GM23248 (cell line): ENCODE results near the gene ANKS6. TPM values are rescaled to one million over a fixed set of nuclear protein-coding genes. Genes with fewer than 3 reads are reported as not detected.
A peak's percentile ranks its signal among the peaks of the same experiment; 100 is the strongest.

Experiments
- DNase-seq: peaks from one replicate; pipeline ENCODE4 v3.0.0-alpha.2; 2015
- H2AFZ ChIP-seq: fragments of 200-600 bp; sonication (generic); 2 replicates; pipeline ENCODE4 v1.6.1; 2016; ENCODE audit warnings: antibody characterized with exemption
- H3F3A ChIP-seq: fragments of 200-600 bp; sonication (generic); 2 replicates; pipeline ENCODE4 v1.6.1; 2016; ENCODE audit warnings: mild to moderate bottlenecking, antibody characterized with exemption, mixed run types; ENCODE audit not compliant: insufficient read depth
- H3K27ac ChIP-seq: fragments of 200-600 bp; sonication (generic); 2 replicates; pipeline ENCODE4 v1.5.1; 2016; ENCODE audit warnings: mild to moderate bottlenecking
- H3K27me3 ChIP-seq: fragments of 200-600 bp; sonication (generic); replicated peaks from 2 replicates; pipeline ENCODE4 v1.6.1; 2016; ENCODE audit warnings: mild to moderate bottlenecking; ENCODE audit not compliant: insufficient read depth
- H3K36me3 ChIP-seq: fragments of 200-600 bp; sonication (generic); 2 replicates; pipeline ENCODE4 v1.6.1; 2016; ENCODE audit warnings: low read depth, mild to moderate bottlenecking
- H3K4me1 ChIP-seq: fragments of 200-600 bp; sonication (generic); 2 replicates; pipeline ENCODE4 v1.6.1; 2016; ENCODE audit warnings: mild to moderate bottlenecking; ENCODE audit not compliant: insufficient read depth
- H3K4me2 ChIP-seq: fragments of 200-600 bp; sonication (generic); one replicate; pipeline ENCODE4 v1.6.1; 2016; ENCODE audit warnings: mild to moderate bottlenecking; ENCODE audit not compliant: unreplicated experiment
- H3K4me3 ChIP-seq: fragments of 200-600 bp; sonication (generic); 2 replicates; pipeline ENCODE4 v1.5.1; 2016; ENCODE audit warnings: mild to moderate bottlenecking
- H3K79me2 ChIP-seq: fragments of 200-600 bp; sonication (generic); 2 replicates; pipeline ENCODE4 v1.6.1; 2016; ENCODE audit warnings: mild to moderate bottlenecking; ENCODE audit not compliant: insufficient read depth
- H3K9ac ChIP-seq: fragments of 200-600 bp; sonication (generic); 2 replicates; pipeline ENCODE4 v1.6.1; 2016; ENCODE audit warnings: mild to moderate bottlenecking
- H3K9me2 ChIP-seq: fragments of 200-600 bp; sonication (generic); 2 replicates; pipeline ENCODE4 v1.6.1; 2016; ENCODE audit warnings: mixed run types, mild to moderate bottlenecking, moderate library complexity; ENCODE audit not compliant: insufficient read depth
- H3K9me3 ChIP-seq: fragments of 200-600 bp; sonication (generic); one replicate; pipeline ENCODE4 v1.6.1; 2017; ENCODE audit warnings: low read depth
- H4K20me1 ChIP-seq: fragments of 200-600 bp; sonication (generic); 2 replicates; pipeline ENCODE4 v1.6.0; 2016; ENCODE audit not compliant: insufficient read depth
- EZH2 ChIP-seq: fragments of 200-600 bp; sonication (generic); IDR thresholded peaks from 2 replicates; pipeline ENCODE4 v1.6.1; 2018; ENCODE audit warnings: antibody characterized with exemption, mild to moderate bottlenecking; ENCODE audit not compliant: insufficient read depth, poor library complexity, severe bottlenecking
- EZH2phosphoT487 ChIP-seq: fragments of 200-600 bp; sonication (generic); IDR thresholded peaks from 2 replicates; pipeline ENCODE4 v1.6.1; 2018; ENCODE audit warnings: antibody characterized with exemption, moderate library complexity, mild to moderate bottlenecking, low read depth; ENCODE audit not compliant: insufficient read depth
- WGBS, 2 experiments: methylation state at CpG; one replicate each; pipeline ENCODE4 v1.1.6; 2015 to 2017; ENCODE audit warnings: low lambda C conversion rate in 2 of 2, low coverage in 1 of 2; ENCODE audit errors: missing lambda C conversion rate in 2 of 2; 5-methylcytosine and 5-hydroxymethylcytosine counted together
- in situ Hi-C: fragments of 300-500 bp; cut with MboI; formaldehyde crosslinking; loops from 2 replicates; pipeline ENCODE4 v1.15.0; 2020
- polyA plus RNA-seq: library from polyadenylated mRNA; unstranded; fragments of >200 nt; fragmentation: Nextera tagmentation; extraction: Ambion mirVana; gene quantifications from 2 replicates; pipeline ENCODE4 v1.2.1, GENCODE V29; 2016
- total RNA-seq: library from RNA; depleted of rRNA; stranded (reverse); fragments of >200 nt; shearing (Covaris generic); gene quantifications from 2 replicates; pipeline ENCODE4 v1.2.3, GENCODE V29; 2014

Gene ANKS6
- total and polyA plus RNA-seq, 2 experiments from 2014 or later: 7.1 to 26.4 TPM

- TF ChIP-seq EZH2 (no peak), EZH2phosphoT487 (no peak)
- no peak overlapping the region for H3K9ac ChIP-seq
These were observed 9.3 kb upstream of the ANKS6 start for GRCh38 chr9:98805506-98806272.

GRCh38 chr9:98804083-98804482 lies 7.7 kb upstream of the ANKS6 start:
- Histone ChIP-seq H3K27me3 (no peaks in the 10 kb centered on the region), H3K9ac (no peak overlapping the region), H3K36me3 (no peaks in the 10 kb centered on the region), H3K4me1 (peaks cover 15% of the 10 kb centered on the region), H3K9me2 (no peaks in the 10 kb centered on the region), H3K4me3 (no peak overlapping the region), H3K79me2 (no peaks in the 10 kb centered on the region), H4K20me1 (no peaks in the 10 kb centered on the region), H2AFZ (no peak overlapping the region), H3F3A (peaks cover 15% of the 10 kb centered on the region), H3K4me2 (no peak overlapping the region), H3K9me3 (no peaks in the 10 kb centered on the region), H3K27ac (no peak overlapping the region)
- TF ChIP-seq EZH2phosphoT487 (no peak), EZH2 (no peak)
- in situ Hi-C loops: no loop called here
- DNase-seq: peak; percentile 10
- 15 to 23% methylated on average over 2 of the region's 2 CpGs for WGBS, 2 experiments

More at GRCh38 chr9:98805506-98806272, 9.3 kb upstream of the ANKS6 start:
- no peaks in the 10 kb centered on the region for H4K20me1 ChIP-seq
- H3K79me2 ChIP-seq: no peaks in the 10 kb centered on the region
- no peaks in the 10 kb centered on the region for H3K9me3 ChIP-seq
- DNase-seq: peak; percentile 77
- H3K36me3 ChIP-seq: no peaks in the 10 kb centered on the region
- no peak overlapping the region for H3K4me2 ChIP-seq
- no peak overlapping the region for H2AFZ ChIP-seq
- H3F3A ChIP-seq: peaks cover 31% of the 10 kb centered on the region
- in situ Hi-C loops: no loop called here
- 81 to 84% methylated on average over 8 of the region's 8 CpGs for WGBS, 2 experiments
- no peak overlapping the region for H3K27ac ChIP-seq
- H3K4me1 ChIP-seq: peaks cover 26% of the 10 kb centered on the region
- H3K4me3 ChIP-seq: no peak overlapping the region
- H3K9me2 ChIP-seq: no peaks in the 10 kb centered on the region
- no peaks in the 10 kb centered on the region for H3K27me3 ChIP-seq

DNA sequence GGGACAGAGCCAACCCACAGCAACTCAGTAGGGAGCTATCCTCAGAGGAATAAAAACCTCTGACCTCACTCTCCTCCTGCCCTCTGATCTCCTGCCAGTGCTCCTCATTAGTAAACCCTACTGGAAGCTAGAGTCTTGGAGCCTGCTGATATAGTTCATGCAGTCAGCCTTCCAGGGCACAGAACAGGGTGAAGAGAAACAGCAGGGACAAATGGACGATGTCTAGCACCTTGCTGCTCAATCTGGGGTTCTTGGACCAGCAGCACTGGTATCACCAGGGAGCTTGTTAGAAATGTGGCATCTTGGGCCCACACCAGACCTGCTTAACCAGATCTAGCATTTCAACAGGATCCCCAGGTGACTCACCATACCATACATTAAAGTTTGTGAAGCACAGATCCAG lies 5.6 kb upstream of the ANKS6 start:
- H3K4me3 ChIP-seq: no peak overlapping the region
- H3K4me1 ChIP-seq: peaks cover 12% of the 10 kb centered on the region
- in situ Hi-C loops: no loop called here
- H3K79me2 ChIP-seq: no peaks in the 10 kb centered on the region
- TF ChIP-seq EZH2 (no peak), EZH2phosphoT487 (no peak)
- peaks cover 13% of the 10 kb centered on the region for H3F3A ChIP-seq
- H4K20me1 ChIP-seq: no peaks in the 10 kb centered on the region
- no peak overlapping the region for H3K9ac ChIP-seq
- no peak overlapping the region for H2AFZ ChIP-seq
- H3K9me2 ChIP-seq: no peaks in the 10 kb centered on the region
- DNase-seq: peak; percentile 51
- H3K9me3 ChIP-seq: peaks cover 3% of the 10 kb centered on the region
- no peak overlapping the region for H3K4me2 ChIP-seq
- no peaks in the 10 kb centered on the region for H3K27me3 ChIP-seq
- no peak overlapping the region for H3K27ac ChIP-seq
- 80 to 95% methylated on average over 1 of the region's 1 CpG for WGBS, 2 experiments
- H3K36me3 ChIP-seq: no peaks in the 10 kb centered on the region

GRCh38 chr9:98801561-98801960 lies 5.2 kb upstream of the ANKS6 start:
- no peak overlapping the region for H3K27ac ChIP-seq
- no peaks in the 10 kb centered on the region for H3K27me3 ChIP-seq
- no peaks in the 10 kb centered on the region for H3K36me3 ChIP-seq
- no peak overlapping the region for H3K9ac ChIP-seq
- peaks cover 3% of the 10 kb centered on the region for H3K9me3 ChIP-seq
- H3K79me2 ChIP-seq: no peaks in the 10 kb centered on the region
- H3F3A ChIP-seq: peaks cover 9% of the 10 kb centered on the region
- TF ChIP-seq EZH2phosphoT487 (no peak), EZH2 (no peak)
- no peak overlapping the region for H3K4me2 ChIP-seq
- H3K4me3 ChIP-seq: no peak overlapping the region
- no peaks in the 10 kb centered on the region for H4K20me1 ChIP-seq
- DNase-seq: no peak
- in situ Hi-C loops: no loop called here
- H2AFZ ChIP-seq: no peak overlapping the region
- H3K9me2 ChIP-seq: no peaks in the 10 kb centered on the region
- peaks cover 8% of the 10 kb centered on the region for H3K4me1 ChIP-seq
- WGBS, 2 experiments: 100% methylated on average over 1 of the region's 1 CpG
